ENCODE data around the gene GGT1. TPM values are rescaled to one million over a fixed set of nuclear protein-coding genes. Genes with fewer than 3 reads are reported as not detected.
A peak's percentile ranks its signal among the peaks of the same experiment; 100 is the strongest.
"Not testable (repeated sequence)": the region's sequence is repeated elsewhere in the genome, so short reads cannot be mapped to it uniquely, and the experiment has no call there.

Gene GGT1
- total and polyA plus RNA-seq, 9 donors, result 1.6 to 6.2 (median 3.5) TPM

DNA sequence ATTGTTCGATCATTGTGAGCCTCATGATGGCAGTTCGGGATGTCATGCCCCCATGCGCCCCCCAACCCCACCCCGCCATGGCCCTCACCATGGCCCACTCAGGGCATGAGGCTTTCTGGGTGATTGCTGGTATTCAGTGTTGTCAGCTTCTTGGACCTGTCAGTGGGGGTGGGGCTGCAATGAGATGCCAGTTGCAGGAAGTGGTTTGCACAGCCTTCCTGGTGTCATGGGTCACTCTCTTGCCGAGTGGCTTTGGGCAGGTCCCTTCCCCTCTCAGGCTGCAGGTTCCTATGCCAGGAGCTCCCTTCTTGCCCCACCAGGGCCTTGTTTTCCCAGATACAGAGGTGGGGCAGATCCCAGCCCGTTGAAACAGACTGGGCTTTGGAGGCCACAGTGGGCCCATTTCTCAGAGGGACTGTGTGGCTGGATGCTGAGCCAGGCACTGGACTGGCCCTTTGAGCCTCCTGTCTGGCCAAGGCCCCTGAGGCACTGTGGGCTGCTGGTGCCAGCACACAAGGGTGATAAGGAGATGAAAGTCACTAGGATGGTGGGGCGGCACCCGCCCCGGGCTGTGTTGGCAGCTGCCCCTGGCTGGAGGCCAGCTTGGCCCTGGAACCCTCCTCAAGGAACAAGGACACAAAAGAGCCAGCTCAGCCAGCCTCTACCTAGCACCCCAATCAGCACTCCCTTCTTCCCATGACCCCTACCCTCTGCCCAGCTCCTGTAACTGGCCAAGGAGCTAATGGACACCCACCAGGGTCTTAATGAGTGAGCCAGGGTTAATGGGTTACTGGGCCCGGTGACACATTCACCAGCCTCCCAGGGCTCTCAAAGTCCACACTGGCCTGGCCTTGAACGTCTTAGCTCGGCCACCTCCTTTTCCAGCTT is 1.5 kb upstream of the GGT1 start:
- TF ChIP-seq, protein P1, sequence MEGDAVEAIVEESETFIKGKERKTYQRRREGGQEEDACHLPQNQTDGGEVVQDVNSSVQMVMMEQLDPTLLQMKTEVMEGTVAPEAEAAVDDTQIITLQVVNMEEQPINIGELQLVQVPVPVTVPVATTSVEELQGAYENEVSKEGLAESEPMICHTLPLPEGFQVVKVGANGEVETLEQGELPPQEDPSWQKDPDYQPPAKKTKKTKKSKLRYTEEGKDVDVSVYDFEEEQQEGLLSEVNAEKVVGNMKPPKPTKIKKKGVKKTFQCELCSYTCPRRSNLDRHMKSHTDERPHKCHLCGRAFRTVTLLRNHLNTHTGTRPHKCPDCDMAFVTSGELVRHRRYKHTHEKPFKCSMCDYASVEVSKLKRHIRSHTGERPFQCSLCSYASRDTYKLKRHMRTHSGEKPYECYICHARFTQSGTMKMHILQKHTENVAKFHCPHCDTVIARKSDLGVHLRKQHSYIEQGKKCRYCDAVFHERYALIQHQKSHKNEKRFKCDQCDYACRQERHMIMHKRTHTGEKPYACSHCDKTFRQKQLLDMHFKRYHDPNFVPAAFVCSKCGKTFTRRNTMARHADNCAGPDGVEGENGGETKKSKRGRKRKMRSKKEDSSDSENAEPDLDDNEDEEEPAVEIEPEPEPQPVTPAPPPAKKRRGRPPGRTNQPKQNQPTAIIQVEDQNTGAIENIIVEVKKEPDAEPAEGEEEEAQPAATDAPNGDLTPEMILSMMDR (IDR thresholded peaks at IDR 0.05), result no peak
- TF ChIP-seq EP300 (IDR thresholded peaks at IDR 0.05), result no peak
- TF ChIP-seq POLR2A (IDR thresholded peaks at IDR 0.05), result no peak
- WGBS, 3 donors, result 77 to 81% (median 78%) methylated on average over 9 to 12 of the region's 12 CpGs

DNA sequence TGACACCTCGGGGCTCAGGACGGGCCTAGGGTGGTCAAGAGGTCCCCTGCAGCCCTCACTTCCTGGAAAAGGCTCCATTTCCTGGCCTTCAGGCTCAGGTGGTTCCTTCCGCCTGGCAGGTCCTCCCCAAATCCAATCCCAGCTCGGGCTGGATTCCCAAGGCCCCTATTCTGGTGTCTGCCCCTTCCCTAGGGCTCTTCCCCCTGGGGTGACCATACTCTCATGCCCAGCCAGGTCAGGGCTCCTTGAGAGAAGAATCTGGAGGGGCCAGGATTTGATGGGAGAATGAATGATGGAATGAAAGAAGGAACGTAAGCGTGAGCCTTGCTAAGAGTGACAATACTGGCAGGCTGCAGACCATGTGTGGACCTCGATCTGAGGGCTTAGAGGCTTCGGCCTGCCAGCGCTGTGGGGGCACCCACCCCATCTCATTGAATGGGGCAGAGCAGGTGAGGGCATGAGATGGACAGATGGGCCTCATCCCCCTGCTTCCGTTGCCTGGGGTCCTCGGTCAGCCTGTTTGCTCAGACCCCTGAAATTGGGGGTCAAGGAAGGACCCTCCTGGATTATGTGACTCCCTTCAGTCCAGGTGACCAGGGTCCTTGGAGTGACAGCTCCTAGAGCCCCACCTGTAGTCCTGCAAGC is 766 bp upstream of the GGT1 start:
- H3K27me3 ChIP-seq; DNase-seq; H3K36me3 ChIP-seq; H3K4me3 ChIP-seq; H3K27ac ChIP-seq; H3K9me3 ChIP-seq; intact Hi-C loops (cut with DNase I); H3K4me1 ChIP-seq (ENCODE audit: insufficient read depth): not testable (repeated sequence)
- 92 to 94% (median 92%) methylated on average over 11 of the region's 11 CpGs for WGBS, 3 donors

More for the DNA sequence above, 1.5 kb upstream of the GGT1 start:
- no peaks in the 10 kb centered on the region for H3K9me3 ChIP-seq
- no peak overlapping the region for H3K4me3 ChIP-seq
- H3K4me1 ChIP-seq (ENCODE audit: insufficient read depth), result peaks cover 3% of the 10 kb centered on the region
- H3K27ac ChIP-seq, result no peak overlapping the region
- no peaks in the 10 kb centered on the region for H3K27me3 ChIP-seq
- DNase-seq, result peak in 1 of 5 donors; percentile 27
- intact Hi-C loops (cut with DNase I), result no loop called here
- no peaks in the 10 kb centered on the region for H3K36me3 ChIP-seq

DNA sequence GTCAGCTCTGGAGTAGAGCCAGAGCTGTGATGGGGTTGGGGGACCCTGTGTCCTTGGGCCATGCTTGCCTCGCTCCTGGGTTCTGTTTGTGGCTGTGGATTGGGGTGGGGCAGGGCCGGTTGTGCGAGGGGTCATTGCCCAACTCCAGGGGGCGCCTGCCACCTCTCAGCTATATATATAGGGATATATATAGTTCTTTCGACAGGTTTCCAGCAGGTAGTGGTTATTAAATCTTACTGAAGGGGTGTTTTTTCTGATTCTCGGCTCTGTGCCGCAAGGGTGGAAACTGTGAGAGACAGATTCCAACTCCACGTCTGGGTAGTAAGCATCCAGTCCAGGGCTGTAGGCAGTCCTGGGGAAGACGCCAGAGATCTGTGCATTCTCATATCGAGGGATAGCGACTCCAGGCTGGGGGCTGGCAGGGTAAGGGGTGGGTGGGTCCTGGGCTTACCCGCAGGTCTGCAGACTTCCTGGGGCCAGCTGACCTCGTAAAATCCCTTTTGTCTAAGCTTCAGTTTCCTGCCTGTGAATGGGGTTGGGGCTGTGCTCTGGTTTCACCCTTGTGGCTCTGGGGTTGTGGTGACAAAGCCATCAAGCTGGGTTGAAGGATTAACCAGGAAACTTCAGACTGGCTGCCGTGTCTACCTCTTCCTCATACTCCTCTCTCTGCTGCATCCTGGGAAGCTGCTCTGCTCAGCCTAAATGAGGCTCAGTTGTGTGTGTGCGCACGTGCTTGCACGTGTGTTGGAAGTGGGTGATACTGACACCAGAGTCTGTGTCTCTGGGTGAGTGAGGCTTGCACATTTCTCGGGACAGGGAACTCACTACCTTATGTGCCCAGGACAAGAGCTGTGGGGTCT is 1.0 kb downstream of the GGT1 start:
- H3K27ac ChIP-seq; H3K4me3 ChIP-seq; H3K9me3 ChIP-seq; DNase-seq; H3K36me3 ChIP-seq; H3K27me3 ChIP-seq; H3K4me1 ChIP-seq (ENCODE audit: insufficient read depth); intact Hi-C loops (cut with DNase I): not testable (repeated sequence)
- 25 to 29% (median 26%) methylated on average over 18 of the region's 18 CpGs for WGBS, 3 donors

DNA sequence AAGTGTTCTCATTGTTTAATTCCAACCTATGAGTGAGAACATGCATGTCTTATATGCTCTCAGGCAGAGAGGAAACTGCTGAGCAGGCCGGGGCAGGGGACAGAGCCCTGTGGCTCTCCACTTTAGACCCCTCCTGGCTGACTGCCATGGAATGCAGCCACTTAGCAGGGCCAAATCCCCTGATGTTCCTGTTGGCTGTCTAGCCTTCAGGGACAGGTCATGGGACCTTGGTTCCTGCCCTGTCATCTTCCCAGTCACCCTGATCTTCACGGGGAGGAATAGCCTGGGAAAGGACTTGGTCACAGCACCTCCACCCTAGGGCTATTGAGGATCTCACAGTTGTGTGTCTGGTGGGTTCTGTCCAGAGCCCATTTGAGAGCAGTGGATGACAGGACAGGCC is 3.3 kb downstream of the GGT1 start:
- DNase-seq; intact Hi-C loops (cut with DNase I): not testable (repeated sequence)
- WGBS, 3 donors, result 72 to 84% (median 81%) methylated on average over 2 of the region's 2 CpGs

DNA sequence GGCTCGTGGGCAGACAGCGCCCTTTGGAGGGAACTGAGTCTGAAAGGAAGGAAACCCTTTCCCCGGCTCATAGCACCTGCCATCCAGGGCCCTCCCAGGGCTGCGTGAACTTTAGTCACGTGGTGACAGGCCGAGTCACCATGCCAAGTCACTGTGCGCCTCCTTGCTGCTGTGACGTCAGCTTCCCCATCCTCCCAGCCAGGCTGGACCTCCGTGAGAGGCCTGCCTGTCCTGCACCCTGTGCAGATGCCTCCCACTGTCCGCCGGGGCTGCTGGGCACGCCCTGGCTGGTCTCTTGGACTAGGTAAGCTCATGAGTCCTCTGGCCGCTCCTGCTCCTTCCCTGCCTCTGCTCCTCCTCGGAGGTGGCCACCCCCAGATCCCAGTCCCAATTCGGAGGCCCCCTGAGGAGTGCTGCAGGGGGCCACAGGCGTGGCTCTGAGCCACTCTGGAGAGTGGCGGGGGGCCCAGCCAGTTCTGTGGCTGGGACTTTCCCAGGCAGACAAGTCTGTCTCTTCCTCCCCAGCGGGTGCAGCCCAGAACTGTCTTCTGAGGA is 4.5 kb downstream of the GGT1 start:
- WGBS, 3 donors, result 76 to 83% (median 82%) methylated on average over 17 to 18 of the region's 18 CpGs
- intact Hi-C loops (cut with DNase I); H3K4me3 ChIP-seq; H3K9me3 ChIP-seq; H3K36me3 ChIP-seq; DNase-seq; H3K4me1 ChIP-seq (ENCODE audit: insufficient read depth); H3K27ac ChIP-seq; H3K27me3 ChIP-seq: not testable (repeated sequence)

More for the DNA sequence above, 3.3 kb downstream of the GGT1 start:
- not testable (repeated sequence) for H3K4me1 ChIP-seq (ENCODE audit: insufficient read depth); H3K27ac ChIP-seq; H3K4me3 ChIP-seq; H3K9me3 ChIP-seq; H3K36me3 ChIP-seq; H3K27me3 ChIP-seq

DNA sequence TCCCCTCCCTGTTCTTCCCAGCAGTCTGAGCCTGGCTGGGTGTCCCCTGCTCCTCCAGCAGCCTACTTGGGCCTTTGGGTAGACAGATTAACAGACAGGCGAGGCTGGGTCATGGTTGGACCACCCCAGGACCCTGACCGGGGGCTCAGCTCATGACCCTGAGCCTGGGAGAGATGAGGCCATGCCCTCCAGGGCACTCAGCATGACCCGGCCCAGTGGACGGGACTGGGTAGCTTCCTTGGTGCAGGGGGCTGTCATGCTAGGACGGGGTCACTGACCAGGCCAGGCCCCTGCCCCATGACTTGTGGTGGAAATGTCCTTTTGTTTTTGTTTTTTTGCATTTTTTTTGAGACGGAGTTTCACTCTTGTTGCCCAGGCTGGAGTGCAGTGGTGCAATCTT is 5.3 kb downstream of the GGT1 start:
- H3K27ac ChIP-seq; DNase-seq; H3K4me3 ChIP-seq; H3K9me3 ChIP-seq; intact Hi-C loops (cut with DNase I); H3K4me1 ChIP-seq (ENCODE audit: insufficient read depth); H3K36me3 ChIP-seq; H3K27me3 ChIP-seq: not testable (repeated sequence)
- 84 to 93% (median 84%) methylated on average over 5 to 6 of the region's 6 CpGs for WGBS, 3 donors

DNA sequence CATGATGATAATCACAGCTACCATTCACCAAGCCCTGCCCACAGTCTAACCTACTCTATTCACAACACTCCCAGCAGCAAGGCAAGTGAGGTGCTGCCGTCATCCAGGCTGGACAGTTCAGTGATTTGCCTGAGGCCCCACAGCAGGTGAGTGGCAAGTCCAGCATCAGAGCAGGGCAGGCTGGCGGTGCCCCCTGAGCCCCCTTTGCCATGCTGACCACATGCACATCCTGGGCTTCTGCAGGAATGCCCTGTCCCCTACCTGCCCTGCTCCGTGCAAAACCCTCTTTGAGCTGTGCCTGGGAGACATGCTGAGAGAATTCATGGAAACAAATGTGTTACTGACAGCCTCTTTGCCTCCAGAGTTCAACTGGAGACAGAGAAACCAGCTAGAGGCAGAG is 6.9 kb downstream of the GGT1 start:
- H3K4me3 ChIP-seq; DNase-seq; H3K4me1 ChIP-seq (ENCODE audit: insufficient read depth); H3K27me3 ChIP-seq; H3K36me3 ChIP-seq; H3K27ac ChIP-seq; H3K9me3 ChIP-seq; intact Hi-C loops (cut with DNase I): not testable (repeated sequence)
- 97% methylated on average over 2 of the region's 3 CpGs; no CpG with 5 or more reads in 2 of the 3 donors for WGBS, 3 donors

DNA sequence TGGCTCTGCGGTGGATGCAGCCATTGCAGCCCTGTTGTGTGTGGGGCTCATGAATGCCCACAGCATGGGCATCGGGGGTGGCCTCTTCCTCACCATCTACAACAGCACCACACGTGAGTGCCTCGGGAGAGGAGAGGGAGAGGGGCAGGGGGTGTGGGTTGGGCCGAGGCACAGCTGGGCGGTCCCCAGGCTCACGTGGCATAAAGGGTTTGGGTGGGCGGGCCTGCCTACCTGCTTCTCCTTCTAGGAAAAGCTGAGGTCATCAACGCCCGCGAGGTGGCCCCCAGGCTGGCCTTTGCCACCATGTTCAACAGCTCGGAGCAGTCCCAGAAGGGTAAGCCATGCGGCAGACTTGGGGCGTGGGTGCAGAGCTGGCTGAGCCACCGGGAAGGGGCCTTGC is 11.8 kb downstream of the GGT1 start:
- H3K27me3 ChIP-seq; DNase-seq; H3K9me3 ChIP-seq; H3K27ac ChIP-seq; H3K4me3 ChIP-seq; H3K36me3 ChIP-seq; H3K4me1 ChIP-seq (ENCODE audit: insufficient read depth); intact Hi-C loops (cut with DNase I): not testable (repeated sequence)
- WGBS, 3 donors, result 72 to 83% (median 74%) methylated on average over 11 to 15 of the region's 15 CpGs

DNA sequence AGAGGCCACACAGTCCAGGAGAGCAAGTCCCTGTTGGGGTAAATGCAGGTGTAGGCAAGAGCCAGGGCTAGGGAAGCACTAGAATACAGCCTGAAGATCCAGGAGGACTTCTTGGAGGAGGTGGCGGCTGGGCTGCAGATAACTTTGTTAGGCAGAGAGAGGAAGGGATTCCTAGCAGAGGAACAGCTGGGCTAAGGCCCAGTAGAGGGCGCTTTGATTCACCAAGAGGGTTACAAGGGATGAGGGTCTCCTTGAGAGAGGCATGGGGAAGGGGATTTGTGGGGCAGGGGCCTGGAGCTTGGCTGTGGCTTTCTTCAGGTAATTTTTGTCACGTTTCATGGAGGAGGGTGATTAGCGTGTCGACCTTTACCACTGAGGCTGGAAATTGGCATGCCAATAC is 18.3 kb downstream of the GGT1 start:
- H3K4me3 ChIP-seq; H3K4me1 ChIP-seq (ENCODE audit: insufficient read depth); intact Hi-C loops (cut with DNase I); H3K9me3 ChIP-seq; DNase-seq; H3K27ac ChIP-seq; H3K27me3 ChIP-seq; H3K36me3 ChIP-seq: not testable (repeated sequence)
- 46 to 61% (median 56%) methylated on average over 4 of the region's 5 CpGs for WGBS, 3 donors

DNA sequence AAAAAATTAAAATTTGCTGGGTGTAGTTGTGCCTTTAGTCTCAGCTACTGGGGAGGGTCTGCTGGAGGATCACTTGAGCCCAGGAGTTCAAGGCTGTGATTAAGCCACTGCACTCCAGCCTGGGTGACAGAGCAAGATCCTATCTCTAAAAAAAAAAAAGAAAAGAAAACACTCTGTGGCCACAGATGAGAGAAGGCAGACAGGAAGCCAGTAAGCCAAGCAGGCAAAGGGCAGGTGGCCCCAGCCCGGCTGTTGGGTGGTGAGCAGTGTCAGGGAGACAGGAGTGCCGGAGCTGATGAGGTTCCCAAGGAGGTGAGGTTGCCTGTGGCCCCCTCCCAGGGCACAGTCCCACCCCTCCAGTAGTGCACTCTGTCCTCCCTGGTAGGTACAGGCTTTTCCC is 19.6 kb downstream of the GGT1 start:
- WGBS, 3 donors, result 74 to 83% (median 77%) methylated on average over 2 of the region's 2 CpGs
- DNase-seq; H3K27ac ChIP-seq; H3K27me3 ChIP-seq; H3K4me3 ChIP-seq; H3K9me3 ChIP-seq; H3K4me1 ChIP-seq (ENCODE audit: insufficient read depth); intact Hi-C loops (cut with DNase I); H3K36me3 ChIP-seq: not testable (repeated sequence)
